ENCODE measurements around the gene HMCES. TPM values are rescaled to one million over a fixed set of nuclear protein-coding genes. Genes with fewer than 3 reads are reported as not detected.
"Not testable (repeated sequence)": the region's sequence is repeated elsewhere in the genome, so short reads cannot be mapped to it uniquely, and the experiment has no call there.

The HMCES gene
- total and polyA plus RNA-seq, 10 donors: 16.1 to 60.7 (median 30.4) TPM

GRCh38 chr3:129261894-129262293 is 16.8 kb upstream of the HMCES start:
- no peak for DNase-seq
- TF ChIP-seq POLR2AphosphoS5 (IDR thresholded peaks at IDR 0.05) (no peak), POLR2A (IDR thresholded peaks at IDR 0.05) (no peak), CTCF (IDR thresholded peaks at IDR 0.05 in 8 of 11, conservative IDR thresholded peaks at IDR 0.05 in 3 of 11) (no peak)
- intact Hi-C loops (cut with DNase I; ENCODE audit: low total_unique reads): no loop called here
- Histone ChIP-seq H3K9me3 (no peaks in the 10 kb centered on the region), H3K36me3 (peaks cover 11 to 100% (median 99%) of the 10 kb centered on the region in 6 donors), H3K27me3 (replicated peaks in 1 of 7) (no peaks in the 10 kb centered on the region), H3K4me1 (no peaks in the 10 kb centered on the region), H3K27ac (no peak overlapping the region), H3K4me3 (no peak overlapping the region)
- WGBS, 5 donors: 90 to 98% (median 91%) methylated on average over 3 of the region's 3 CpGs

GRCh38 chr3:129263161-129263910 is 15.3 kb upstream of the HMCES start:
- no peak overlapping the region for H3K27ac ChIP-seq
- 88 to 95% (median 94%) methylated on average over 6 of the region's 6 CpGs for WGBS, 5 donors
- TF ChIP-seq POLR2AphosphoS5 (IDR thresholded peaks at IDR 0.05) (no peak), CTCF (IDR thresholded peaks at IDR 0.05 in 8 of 11, conservative IDR thresholded peaks at IDR 0.05 in 3 of 11) (no peak), POLR2A (IDR thresholded peaks at IDR 0.05) (no peak)
- H3K36me3 ChIP-seq: peaks cover 3 to 100% (median 99%) of the 10 kb centered on the region in 6 donors
- intact Hi-C loops (cut with DNase I; ENCODE audit: low total_unique reads): no loop called here
- DNase-seq: peak; percentile 35
- no peaks in the 10 kb centered on the region for H3K27me3 ChIP-seq (replicated peaks in 1 of 7)
- no peaks in the 10 kb centered on the region for H3K9me3 ChIP-seq
- no peak overlapping the region for H3K4me3 ChIP-seq
- no peaks in the 10 kb centered on the region for H3K4me1 ChIP-seq

GRCh38 chr3:129264994-129265393 is 13.7 kb upstream of the HMCES start:
- H3K9me3 ChIP-seq; H3K4me1 ChIP-seq; H3K27me3 ChIP-seq (replicated peaks in 1 of 7); H3K27ac ChIP-seq; intact Hi-C loops (cut with DNase I; ENCODE audit: low total_unique reads); H3K4me3 ChIP-seq: not testable (repeated sequence)
- H3K36me3 ChIP-seq: peaks cover 3 to 100% (median 100%) of the 10 kb centered on the region in 6 donors
- 87 to 99% (median 98%) methylated on average over 6 of the region's 6 CpGs for WGBS, 5 donors
- DNase-seq: peak; percentile 36

GRCh38 chr3:129266651-129267050 is 12.0 kb upstream of the HMCES start:
- intact Hi-C loops (cut with DNase I; ENCODE audit: low total_unique reads): no loop called here
- 94 to 97% (median 95%) methylated on average over 4 of the region's 4 CpGs for WGBS, 5 donors
- no peak overlapping the region for H3K4me3 ChIP-seq
- DNase-seq: peak; percentile 9
- H3K36me3 ChIP-seq: peaks cover 0 to 100% (median 100%) of the 10 kb centered on the region in 6 donors
- no peaks in the 10 kb centered on the region for H3K9me3 ChIP-seq
- H3K27ac ChIP-seq: no peak overlapping the region
- TF ChIP-seq POLR2AphosphoS5 (IDR thresholded peaks at IDR 0.05) (no peak), CTCF (IDR thresholded peaks at IDR 0.05 in 8 of 11, conservative IDR thresholded peaks at IDR 0.05 in 3 of 11) (no peak), POLR2A (IDR thresholded peaks at IDR 0.05) (no peak)
- no peaks in the 10 kb centered on the region for H3K4me1 ChIP-seq
- H3K27me3 ChIP-seq (replicated peaks in 1 of 7): no peaks in the 10 kb centered on the region

All from spleen (tissue), 11 donors.